GM21360 (cell line): Measurements from ENCODE around the gene VPREB3.

Experiments used
- ATAC-seq: cut with Tn5 transposase; IDR thresholded peaks from one replicate; pipeline ENCODE4 v1.9.1; 2021; ENCODE audit warnings: mild to moderate bottlenecking, moderate library complexity; ENCODE audit not compliant: unreplicated experiment

Gene VPREB3

GRCh38 chr22:23783265-23784150, 29.3 kb upstream of the VPREB3 start:
- no peak for ATAC-seq

DNA sequence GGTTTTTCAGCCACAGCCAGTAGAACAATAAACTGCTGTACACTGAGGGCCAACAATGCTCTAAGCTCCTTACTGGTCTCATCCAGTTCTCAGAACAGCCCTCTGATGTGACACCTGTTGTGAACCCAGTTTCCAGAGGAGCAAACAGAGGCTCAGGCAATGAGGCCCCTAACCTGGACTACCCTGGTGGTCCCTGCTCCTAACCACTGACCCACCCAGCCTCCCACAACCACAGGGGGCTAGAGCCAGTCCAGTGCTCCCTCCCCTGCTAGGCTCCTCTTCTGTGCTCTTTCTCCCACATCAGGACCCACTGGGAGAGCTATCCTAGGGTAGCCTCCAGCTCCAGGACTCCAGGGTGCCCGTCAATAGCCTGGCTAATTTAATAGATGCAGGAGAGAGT, 28.5 kb upstream of the VPREB3 start:
- ATAC-seq, result no peak

DNA sequence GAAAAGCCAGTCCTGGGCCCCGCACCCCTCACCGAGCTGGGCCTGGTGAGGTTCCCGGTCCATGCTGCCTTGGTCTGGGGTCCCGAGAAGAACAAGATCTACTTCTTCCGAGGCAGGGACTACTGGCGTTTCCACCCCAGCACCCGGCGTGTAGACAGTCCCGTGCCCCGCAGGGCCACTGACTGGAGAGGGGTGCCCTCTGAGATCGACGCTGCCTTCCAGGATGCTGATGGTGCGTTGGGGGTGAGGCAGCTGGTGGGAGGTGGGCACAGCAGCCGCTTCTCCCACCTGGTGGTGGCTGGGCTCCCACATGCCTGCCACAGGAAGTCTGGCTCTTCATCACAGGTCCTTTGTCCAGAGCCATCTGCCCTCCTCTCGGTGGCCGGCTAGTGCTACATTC, 28.0 kb upstream of the VPREB3 start:
- no peak for ATAC-seq

DNA sequence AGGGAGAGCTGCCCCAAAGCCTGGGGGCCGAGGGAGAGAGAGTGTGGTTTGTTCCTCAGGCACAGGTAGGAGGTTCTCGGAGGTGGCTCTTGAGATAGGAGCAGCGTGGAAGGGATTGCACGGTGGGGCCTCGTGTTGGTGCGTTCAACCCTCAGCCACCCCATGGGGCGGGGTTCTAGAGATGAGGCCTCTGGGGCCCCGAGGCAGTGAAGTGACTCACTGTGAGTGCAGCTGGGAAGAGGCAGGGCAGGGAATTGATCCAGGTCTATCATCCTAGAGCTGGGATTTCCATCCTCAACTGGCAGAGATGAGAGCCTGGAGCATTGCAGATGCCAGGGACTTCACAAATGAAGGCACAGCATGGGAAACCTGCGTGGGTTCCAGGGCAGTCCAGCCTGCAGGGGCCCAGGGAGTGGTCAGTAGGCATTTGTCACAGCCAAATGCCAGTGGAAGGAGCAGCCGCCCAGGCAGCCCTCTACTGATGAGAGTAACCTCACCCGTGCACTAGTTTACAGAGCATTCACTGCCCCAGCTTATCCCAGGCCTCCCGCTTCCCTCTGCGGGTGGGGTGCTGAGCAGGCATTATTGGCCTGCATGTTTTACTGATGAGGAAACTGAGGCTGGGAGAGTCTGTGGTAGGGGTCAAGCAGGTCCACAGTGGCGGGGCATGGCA, 27.4 kb upstream of the VPREB3 start:
- ATAC-seq, result no peak

GRCh38 chr22:23781065-23781464, 26.8 kb upstream of the VPREB3 start:
- no peak for ATAC-seq

DNA sequence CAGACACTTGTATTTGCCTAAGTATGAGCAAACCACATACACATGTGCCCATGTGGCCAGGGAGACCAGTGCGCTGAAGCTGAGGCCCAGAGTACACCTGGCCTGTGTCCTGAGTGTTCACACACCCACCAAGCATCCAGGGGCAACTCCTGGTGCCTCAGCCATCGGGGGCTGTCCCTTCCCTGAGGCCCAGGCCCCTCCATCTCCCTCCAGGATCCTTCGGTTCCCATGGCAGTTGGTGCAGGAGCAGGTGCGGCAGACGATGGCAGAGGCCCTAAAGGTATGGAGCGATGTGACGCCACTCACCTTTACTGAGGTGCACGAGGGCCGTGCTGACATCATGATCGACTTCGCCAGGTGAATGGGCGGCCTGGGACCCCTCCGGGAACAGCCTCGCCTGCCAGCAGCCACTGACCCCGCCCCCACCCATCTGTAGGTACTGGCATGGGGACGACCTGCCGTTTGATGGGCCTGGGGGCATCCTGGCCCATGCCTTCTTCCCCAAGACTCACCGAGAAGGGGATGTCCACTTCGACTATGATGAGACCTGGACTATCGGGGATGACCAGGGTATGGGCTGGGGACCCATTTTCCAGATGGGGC, 26.0 kb upstream of the VPREB3 start:
- ATAC-seq, result no peak

DNA sequence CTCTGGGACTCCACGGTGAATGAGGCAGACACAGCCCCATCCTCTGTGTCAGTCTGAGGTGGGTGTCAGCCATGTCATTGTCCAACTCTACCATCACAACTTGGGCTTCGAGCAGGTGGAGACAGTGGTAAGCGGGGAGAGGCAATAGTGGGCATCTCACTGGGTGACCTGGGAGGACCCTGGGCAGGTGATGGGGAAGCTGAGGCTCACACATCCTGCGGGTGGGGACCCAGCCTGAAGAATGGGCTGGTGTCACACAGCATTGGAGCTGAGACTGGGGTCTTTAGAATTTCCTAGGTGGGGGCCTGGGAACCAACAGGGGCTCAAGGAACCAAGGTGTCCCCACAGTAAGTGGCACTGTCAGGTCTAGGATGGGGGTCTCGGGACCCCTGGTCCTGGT, 25.5 kb upstream of the VPREB3 start:
- no peak for ATAC-seq

DNA sequence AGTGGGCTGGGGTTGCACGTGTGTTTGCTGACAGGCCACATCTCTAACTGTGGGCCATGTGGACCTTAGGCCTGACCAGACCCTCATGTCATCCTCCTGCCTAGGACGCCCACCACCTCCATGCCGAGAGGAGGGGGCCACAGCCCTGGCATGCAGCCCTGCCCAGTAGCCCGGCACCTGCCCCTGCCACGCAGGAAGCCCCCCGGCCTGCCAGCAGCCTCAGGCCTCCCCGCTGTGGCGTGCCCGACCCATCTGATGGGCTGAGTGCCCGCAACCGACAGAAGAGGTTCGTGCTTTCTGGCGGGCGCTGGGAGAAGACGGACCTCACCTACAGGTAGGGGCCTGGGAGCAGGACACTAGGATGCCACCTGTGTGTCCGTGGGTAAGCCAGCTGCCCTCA, 24.9 kb upstream of the VPREB3 start:
- no peak for ATAC-seq

DNA sequence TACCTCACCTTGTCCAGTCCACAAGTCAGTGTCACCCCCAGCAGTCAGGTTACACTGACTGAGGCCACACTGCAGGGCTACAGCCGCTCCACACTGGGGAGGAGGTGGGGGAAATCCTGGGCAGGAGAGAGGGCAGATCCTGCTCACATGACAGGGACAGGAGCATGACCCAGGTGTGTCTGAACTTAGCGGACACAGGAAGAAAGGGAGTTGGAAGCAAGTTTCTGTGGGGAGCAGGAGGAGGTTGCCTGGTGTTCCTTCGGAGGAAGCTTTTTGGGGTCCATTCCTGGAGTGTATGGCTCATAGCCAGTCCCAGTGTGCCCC, 24.3 kb upstream of the VPREB3 start:
- ATAC-seq, result no peak

DNA sequence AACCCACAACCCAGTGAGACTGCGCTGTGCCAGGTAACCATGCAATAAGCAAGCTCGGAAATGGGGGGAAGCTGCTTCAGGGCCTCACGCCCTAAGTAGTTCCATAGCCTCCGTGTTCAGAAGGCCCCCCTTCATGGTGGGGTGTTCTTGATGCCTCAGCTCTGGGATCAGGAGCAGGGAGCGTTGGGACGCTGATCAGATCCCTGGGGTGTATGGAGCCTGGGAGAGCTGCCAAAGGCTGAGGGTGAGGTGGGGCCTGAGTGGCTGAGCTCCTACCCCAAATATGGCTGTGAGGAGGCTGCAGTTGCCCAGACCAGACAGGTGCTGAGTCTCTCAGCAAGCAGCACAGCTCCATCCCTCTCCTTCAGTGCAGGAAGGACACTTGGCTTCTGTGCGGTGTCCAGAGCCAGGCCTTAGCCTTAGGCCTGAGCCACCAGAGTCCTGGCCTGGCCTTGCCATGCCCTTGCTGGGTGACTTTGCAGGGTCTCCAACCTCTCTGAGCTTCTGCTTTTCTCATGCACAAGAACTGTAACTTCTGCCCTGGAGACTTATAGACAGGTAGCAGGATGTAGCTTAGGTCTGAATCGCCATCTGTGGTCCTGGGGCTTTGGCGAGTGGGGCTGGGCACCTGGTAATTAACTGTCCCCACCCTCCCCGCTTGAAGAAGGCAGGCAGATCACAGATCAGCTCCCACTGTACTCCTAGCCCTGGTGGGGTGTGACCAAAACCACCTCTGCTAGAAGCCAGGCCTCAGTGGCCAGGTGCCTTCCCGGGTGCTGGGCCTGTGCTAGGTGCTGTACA, 23.8 kb upstream of the VPREB3 start:
- no peak for ATAC-seq

DNA sequence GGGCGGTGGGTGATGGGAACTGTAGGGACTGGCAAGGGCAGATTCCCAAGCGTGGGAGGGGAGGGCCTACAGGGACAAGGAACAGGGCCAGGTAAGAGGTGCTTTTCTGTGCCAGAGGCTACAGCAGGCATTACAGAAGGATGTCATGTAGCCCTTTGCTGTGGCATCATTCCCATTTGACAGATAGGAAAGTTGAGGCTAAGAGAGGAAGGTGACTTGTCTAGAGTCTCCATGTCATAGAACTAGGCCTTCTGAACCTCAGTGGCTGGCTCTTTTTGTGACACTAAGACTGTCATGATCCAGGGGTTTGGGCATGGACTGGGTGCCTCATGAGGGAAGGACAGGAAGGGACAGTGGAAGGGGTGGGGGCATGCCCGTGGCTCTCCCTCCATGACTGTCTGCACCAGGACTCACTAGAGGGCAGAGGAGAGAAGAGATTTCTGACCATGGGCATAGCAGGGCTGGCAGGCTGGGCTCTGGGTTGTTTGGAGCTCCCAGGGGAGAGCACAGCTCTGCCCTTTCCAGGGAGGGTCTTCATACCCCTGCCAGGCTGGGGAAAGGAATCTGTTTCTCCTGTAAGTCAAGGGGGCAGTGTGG, 21.7 kb upstream of the VPREB3 start:
- ATAC-seq, result no peak

DNA sequence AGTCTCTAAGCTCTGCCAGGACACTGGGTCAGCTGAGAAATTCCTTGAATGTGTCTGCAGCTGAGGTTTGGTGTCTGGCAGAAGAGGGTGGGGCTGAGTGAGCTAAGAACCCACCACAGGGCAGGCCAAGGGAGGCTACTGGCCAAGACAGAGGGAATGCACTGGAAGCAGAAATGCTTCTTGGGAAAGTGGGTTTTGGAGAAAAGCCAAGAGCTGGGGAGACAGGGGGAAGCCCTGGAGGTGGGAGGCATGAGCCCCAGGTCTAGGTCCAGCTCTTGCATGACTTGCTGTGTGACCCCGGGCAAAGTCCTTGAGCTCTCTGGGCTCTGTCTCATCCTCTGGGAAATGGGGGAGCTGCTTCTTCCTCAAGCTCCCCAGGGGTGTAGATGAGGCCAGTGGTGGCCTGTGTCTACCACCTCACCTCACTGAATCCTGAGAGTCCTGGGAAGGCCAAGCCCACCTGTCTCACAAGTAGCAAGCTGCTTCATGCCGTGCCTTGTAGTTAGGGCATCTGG, 20.8 kb upstream of the VPREB3 start:
- ATAC-seq, result no peak

DNA sequence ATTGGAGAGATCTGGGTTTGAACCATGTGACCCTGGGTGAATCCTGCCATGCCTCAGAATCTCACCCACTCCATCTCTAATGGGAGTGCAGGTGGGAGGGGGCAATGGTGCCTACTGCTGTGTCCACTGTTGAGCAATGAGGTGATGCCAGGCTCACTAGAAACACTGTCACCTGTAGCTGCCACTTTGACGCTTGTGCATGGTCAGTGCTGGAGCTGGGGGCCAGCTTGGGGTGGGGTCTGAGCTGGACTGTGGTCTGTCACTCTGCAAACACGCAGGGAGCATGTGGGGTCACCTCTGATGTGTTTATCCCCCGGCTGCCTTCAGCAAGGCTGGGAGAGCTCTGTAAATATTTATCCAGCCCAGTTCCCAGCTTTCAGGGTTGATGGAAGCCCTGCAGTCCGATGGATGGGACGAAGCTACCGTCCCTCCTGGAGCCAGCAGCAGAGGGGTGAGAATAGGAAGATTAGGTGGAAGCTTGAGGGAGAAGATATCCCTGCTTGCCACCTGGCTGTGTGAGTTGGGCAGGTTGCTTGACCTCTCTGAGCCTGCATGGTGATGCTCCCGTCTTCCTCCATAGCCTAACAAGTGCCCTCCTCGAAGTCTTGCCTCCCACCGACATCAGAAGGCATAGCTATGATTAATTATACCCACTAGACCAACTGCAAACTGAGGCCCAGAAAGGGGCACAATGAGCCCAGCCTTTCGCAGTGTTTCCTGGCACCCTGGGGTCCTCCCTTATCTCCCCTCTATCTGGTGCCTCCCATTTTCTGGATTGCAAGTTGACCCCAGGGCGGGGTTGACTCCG, 20.1 kb upstream of the VPREB3 start:
- ATAC-seq, result no peak

DNA sequence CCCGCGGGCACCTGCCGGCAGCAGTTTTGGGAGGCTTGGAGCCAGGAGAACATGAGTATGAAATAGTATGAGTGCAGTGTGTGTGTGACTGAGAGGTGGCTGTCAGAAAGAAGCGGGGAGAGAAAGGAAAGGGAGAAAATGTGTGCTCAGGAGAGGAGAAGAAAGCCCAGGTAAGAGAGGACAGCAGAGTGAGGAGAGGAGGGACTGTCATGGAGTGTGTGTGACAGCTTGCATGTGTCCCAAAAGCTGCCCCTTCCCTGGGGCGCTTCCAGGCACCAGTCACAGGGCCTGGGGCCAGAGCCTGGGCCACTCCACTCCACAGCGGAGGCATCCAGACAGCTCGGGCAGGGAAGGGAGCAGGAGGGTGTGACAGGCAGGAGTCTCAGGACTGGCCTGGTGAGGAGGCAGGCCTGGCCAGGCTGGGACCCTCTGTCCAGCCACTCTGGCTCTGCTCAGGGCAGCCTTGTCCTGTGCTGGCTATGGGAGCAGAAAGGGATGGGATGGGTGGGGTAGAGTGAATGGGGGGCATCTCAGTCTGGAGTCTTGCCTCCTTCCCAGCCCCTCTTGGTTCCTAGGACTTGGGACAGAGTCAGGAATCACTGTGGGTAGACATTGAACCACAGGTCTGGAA, 19.4 kb upstream of the VPREB3 start:
- no peak for ATAC-seq

- no peak for ATAC-seq
Measured at GRCh38 chr22:23772649-23773473, 18.6 kb upstream of the VPREB3 start, which contains the start of gene MMP11. TSS of gene MMP11 (plus strand) at chr22:23772849. CDS start at chr22:23772871, 22 bp downstream.

GRCh38 chr22:23772315-23772648, 18.1 kb upstream of the VPREB3 start:
- ATAC-seq, result no peak

DNA sequence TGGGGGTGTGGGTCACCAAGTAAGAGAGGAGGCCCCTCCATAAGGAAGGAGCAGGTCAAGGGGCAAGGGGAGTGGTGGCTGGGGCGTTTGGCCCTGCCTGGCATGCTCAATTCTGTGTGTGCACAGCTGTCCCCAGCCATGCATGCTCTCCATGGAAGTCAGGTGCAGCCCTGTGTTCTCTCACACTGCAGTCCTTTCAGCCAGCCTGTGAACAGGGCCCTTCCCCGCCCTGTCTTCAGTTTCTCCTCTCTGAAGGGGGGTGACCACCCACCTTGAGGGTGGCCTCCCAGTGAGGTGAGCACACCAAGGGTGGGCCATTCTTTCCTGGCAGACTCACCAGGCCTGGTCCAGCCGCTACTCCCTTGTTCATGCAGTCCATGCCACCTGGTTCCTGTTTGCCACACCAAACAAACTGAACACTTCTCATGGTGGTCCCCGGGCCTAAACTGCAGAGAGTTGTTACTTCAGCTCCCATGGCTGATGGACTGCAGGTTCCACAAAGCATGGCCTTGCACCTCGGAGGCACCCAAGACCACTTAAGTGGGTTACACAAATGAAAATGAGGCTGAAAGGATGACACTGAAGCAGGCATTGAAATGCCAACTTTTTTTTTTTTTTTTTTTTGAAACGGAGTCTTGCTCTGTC, 15.2 kb upstream of the VPREB3 start:
- ATAC-seq, result no peak
